Measurements from ENCODE around the gene IFNA21. TPM values are rescaled to one million over a fixed set of nuclear protein-coding genes. Genes with fewer than 3 reads are reported as not detected.
"Not testable (repeated sequence)": the region's sequence is repeated elsewhere in the genome, so short reads cannot be mapped to it uniquely, and the experiment has no call there.

The IFNA21 gene
- total RNA-seq, 2 donors from 2014 or later: not detected

GRCh38 chr9:21194867-21195776, 28.7 kb upstream of the IFNA21 start:
- H3K9me3 ChIP-seq; DNase-seq (ENCODE audit: low spot score); H3K27ac ChIP-seq; H3K4me3 ChIP-seq; H3K27me3 ChIP-seq; H3K4me1 ChIP-seq; H3K36me3 ChIP-seq: not testable (repeated sequence)
- TF ChIP-seq CTCF (IDR thresholded peaks at IDR 0.05): peak; percentile 14 to 60

GRCh38 chr9:21187487-21187886, 21.0 kb upstream of the IFNA21 start, which contains the start of gene IFNA4:
Gene IFNA4 (minus strand): TSS chr9:21187587. CDS start chr9:21187531, 56 bp downstream.
- H3K27ac ChIP-seq; H3K36me3 ChIP-seq; H3K9me3 ChIP-seq; DNase-seq (ENCODE audit: low spot score); H3K4me1 ChIP-seq; H3K27me3 ChIP-seq; H3K4me3 ChIP-seq: not testable (repeated sequence)

DNA sequence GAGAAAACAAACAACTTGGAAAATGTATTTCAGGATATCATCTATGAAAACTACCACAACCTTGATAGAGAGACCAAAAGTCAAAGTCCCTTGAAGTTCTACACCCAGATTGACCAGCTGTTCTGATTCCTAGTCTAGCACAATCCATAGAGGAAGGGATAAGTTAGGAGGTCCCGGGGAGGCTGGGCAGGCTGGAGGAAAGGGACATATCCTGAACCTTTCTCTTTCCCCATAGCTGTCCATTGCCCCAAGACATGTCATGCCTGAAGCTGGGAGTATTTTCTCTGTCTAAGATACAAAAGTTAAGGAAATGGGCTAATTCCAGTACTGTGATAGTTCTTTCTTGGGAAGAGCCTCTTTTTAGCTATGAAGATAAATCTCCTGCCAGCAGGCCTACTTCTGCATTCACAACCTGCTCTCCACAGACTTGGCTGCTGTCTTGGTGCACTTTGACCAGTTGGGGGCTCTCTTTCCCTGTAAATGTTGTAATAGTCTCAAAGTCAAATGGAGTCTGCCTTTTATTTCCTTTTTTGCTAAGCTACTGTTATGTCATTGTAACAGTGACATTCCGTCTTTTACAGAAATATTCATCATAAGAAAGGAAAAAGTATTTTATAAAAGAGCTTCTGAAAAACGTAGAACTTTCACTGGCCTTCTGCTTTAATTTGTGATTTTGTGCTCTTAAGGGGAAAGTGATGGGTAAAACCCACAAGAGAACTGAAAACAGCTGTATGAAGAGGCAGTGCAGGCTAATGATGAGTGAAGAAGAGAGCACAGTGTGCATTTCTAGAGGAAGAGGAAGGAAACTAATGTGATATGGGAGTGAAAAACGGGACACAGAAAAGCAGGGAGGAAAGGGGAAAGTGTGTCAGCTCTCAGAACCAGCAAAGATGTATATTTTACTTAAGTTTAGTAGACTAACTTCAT, 16.6 kb upstream of the IFNA21 start:
- not testable (repeated sequence) for H3K4me3 ChIP-seq; H3K4me1 ChIP-seq; H3K36me3 ChIP-seq; H3K27me3 ChIP-seq; H3K9me3 ChIP-seq; H3K27ac ChIP-seq; DNase-seq (ENCODE audit: low spot score)
- peak in 1 of 2 donors; percentile 33 for TF ChIP-seq CTCF (IDR thresholded peaks at IDR 0.05)

- Histone ChIP-seq H3K4me1 (no peaks in the 10 kb centered on the region), H3K4me3 (no peak overlapping the region), H3K9me3 (no peaks in the 10 kb centered on the region), H3K36me3 (no peaks in the 10 kb centered on the region), H3K27me3 (no peaks in the 10 kb centered on the region), H3K27ac (no peak overlapping the region)
- no peak for DNase-seq (ENCODE audit: low spot score)
- TF ChIP-seq CTCF (IDR thresholded peaks at IDR 0.05): no peak
These were observed 8.2 kb upstream of the IFNA21 start for GRCh38 chr9:21174671-21175070.

GRCh38 chr9:21172156-21172555, 5.7 kb upstream of the IFNA21 start:
- TF ChIP-seq CTCF (IDR thresholded peaks at IDR 0.05): no peak
- DNase-seq (ENCODE audit: low spot score): no peak
- no peaks in the 10 kb centered on the region for H3K4me1 ChIP-seq

GRCh38 chr9:21171351-21171750, 4.9 kb upstream of the IFNA21 start:
- H3K27ac ChIP-seq: no peak overlapping the region
- no peaks in the 10 kb centered on the region for H3K4me1 ChIP-seq
- no peaks in the 10 kb centered on the region for H3K27me3 ChIP-seq
- no peaks in the 10 kb centered on the region for H3K9me3 ChIP-seq
- no peak for TF ChIP-seq CTCF (IDR thresholded peaks at IDR 0.05)
- H3K36me3 ChIP-seq: no peaks in the 10 kb centered on the region
- no peak overlapping the region for H3K4me3 ChIP-seq
- no peak for DNase-seq (ENCODE audit: low spot score)

More at GRCh38 chr9:21172156-21172555, 5.7 kb upstream of the IFNA21 start:
- Histone ChIP-seq H3K27ac (no peak overlapping the region), H3K27me3 (no peaks in the 10 kb centered on the region), H3K9me3 (no peaks in the 10 kb centered on the region), H3K36me3 (no peaks in the 10 kb centered on the region), H3K4me3 (no peak overlapping the region)
